ENCODE results near the gene NKAPL. TPM values are rescaled to one million over a fixed set of nuclear protein-coding genes. Genes with fewer than 3 reads are reported as not detected.

Gene NKAPL
- polyA plus RNA-seq, 1 donor from 2014 or later, result not detected

- no peak overlapping the region for H3K4me2 ChIP-seq (ENCODE audit: low read length)
- H3K27me3 ChIP-seq (ENCODE audit: insufficient read depth, low read depth, low read length), result peaks cover 90% of the 10 kb centered on the region
- no peaks in the 10 kb centered on the region for H3K36me3 ChIP-seq (ENCODE audit: insufficient read depth, low read length)
- no peaks in the 10 kb centered on the region for H3K79me2 ChIP-seq (replicated peaks; ENCODE audit: insufficient read depth, low read length)
- H3K9me2 ChIP-seq (ENCODE audit: insufficient read depth, low read length), result no peaks in the 10 kb centered on the region
- H2AFZ ChIP-seq (ENCODE audit: low read depth, low read length), result no peak overlapping the region
- H3K27ac ChIP-seq (ENCODE audit: low read length), result no peak overlapping the region
- no peak overlapping the region for H3K9ac ChIP-seq (ENCODE audit: low read length)
- no peaks in the 10 kb centered on the region for H3K9me3 ChIP-seq (ENCODE audit: low read length)
- H4K20me1 ChIP-seq (ENCODE audit: insufficient read depth), result no peaks in the 10 kb centered on the region
- TF ChIP-seq RAD21 (conservative IDR thresholded peaks at IDR 0.05) (no peak), EP300 (conservative IDR thresholded peaks at IDR 0.05; ENCODE audit: poor library complexity, severe bottlenecking) (no peak), REST (IDR thresholded peaks at IDR 0.05; ENCODE audit: borderline replicate concordance) (no peak), SMC3 (conservative IDR thresholded peaks at IDR 0.05; ENCODE audit: poor library complexity) (no peak), POLR2AphosphoS5 (IDR thresholded peaks at IDR 0.05) (no peak), MXI1 (conservative IDR thresholded peaks at IDR 0.05; ENCODE audit: poor library complexity, severe bottlenecking) (no peak), CTCF (IDR thresholded peaks at IDR 0.05; ENCODE audit: poor library complexity, severe bottlenecking) (no peak), EZH2 (IDR thresholded peaks at IDR 0.05; ENCODE audit: borderline replicate concordance, insufficient read depth, low read length, poor library complexity, severe bottlenecking) (no peak), TAF1 (IDR thresholded peaks at IDR 0.05; ENCODE audit: low read depth) (no peak)
- no peaks in the 10 kb centered on the region for H3F3A ChIP-seq (ENCODE audit: insufficient read depth, low read length, poor library complexity, severe bottlenecking)
- peak overlapping the region; percentile 54 for H3K4me3 ChIP-seq (ENCODE audit: low read length)
These were observed 45.9 kb upstream of the NKAPL start for GRCh38 chr6:28213213-28213523.

- Histone ChIP-seq H3K9me2 (ENCODE audit: insufficient read depth, low read length) (no peaks in the 10 kb centered on the region), H2AFZ (ENCODE audit: low read depth, low read length) (no peak overlapping the region), H3K9me3 (ENCODE audit: low read length) (no peaks in the 10 kb centered on the region), H3K79me2 (replicated peaks; ENCODE audit: insufficient read depth, low read length) (no peaks in the 10 kb centered on the region), H4K20me1 (ENCODE audit: insufficient read depth) (no peaks in the 10 kb centered on the region), H3K27ac (ENCODE audit: low read length) (no peak overlapping the region), H3F3A (ENCODE audit: insufficient read depth, low read length, poor library complexity, severe bottlenecking) (no peaks in the 10 kb centered on the region), H3K27me3 (ENCODE audit: insufficient read depth, low read depth, low read length) (peaks cover 89% of the 10 kb centered on the region), H3K4me2 (ENCODE audit: low read length) (no peak overlapping the region), H3K4me3 (ENCODE audit: low read length) (no peak overlapping the region), H3K9ac (ENCODE audit: low read length) (no peak overlapping the region), H3K36me3 (ENCODE audit: insufficient read depth, low read length) (no peaks in the 10 kb centered on the region)
- TF ChIP-seq MXI1 (conservative IDR thresholded peaks at IDR 0.05; ENCODE audit: poor library complexity, severe bottlenecking), result no peak
- TF ChIP-seq EZH2 (IDR thresholded peaks at IDR 0.05; ENCODE audit: borderline replicate concordance, insufficient read depth, low read length, poor library complexity, severe bottlenecking), result no peak
- TF ChIP-seq TAF1 (IDR thresholded peaks at IDR 0.05; ENCODE audit: low read depth), result no peak
- TF ChIP-seq SMC3 (conservative IDR thresholded peaks at IDR 0.05; ENCODE audit: poor library complexity), result no peak
- no peak for TF ChIP-seq CTCF (IDR thresholded peaks at IDR 0.05; ENCODE audit: poor library complexity, severe bottlenecking)
- no peak for TF ChIP-seq POLR2AphosphoS5 (IDR thresholded peaks at IDR 0.05)
- no peak for TF ChIP-seq EP300 (conservative IDR thresholded peaks at IDR 0.05; ENCODE audit: poor library complexity, severe bottlenecking)
- TF ChIP-seq RAD21 (conservative IDR thresholded peaks at IDR 0.05), result no peak
- TF ChIP-seq REST (IDR thresholded peaks at IDR 0.05; ENCODE audit: borderline replicate concordance), result no peak
These were observed 43.7 kb upstream of the NKAPL start for GRCh38 chr6:28215425-28215824.
